NB4 (cell line): ENCODE results near the gene ZDHHC16.

Experiments used
- DNase-seq: peaks from one replicate; pipeline ENCODE4 v3.0.0; 2010; ENCODE audit warnings: low read depth
- H3K4me3 ChIP-seq: one replicate; pipeline ENCODE4 v1.5.1; 2011; ENCODE audit warnings: mild to moderate bottlenecking, low read depth, low read length, moderate library complexity
- CTCF ChIP-seq: IDR thresholded peaks from one replicate; pipeline ENCODE4 v1.5.1; 2012; ENCODE audit warnings: low read depth, low read length
- MAX ChIP-seq: IDR thresholded peaks from 2 replicates; pipeline ENCODE4 v1.6.1; 2011; ENCODE audit warnings: low read depth, low read length
- MYC ChIP-seq: IDR thresholded peaks from 2 replicates; pipeline ENCODE4 v1.6.1; 2011; ENCODE audit warnings: low read depth, low read length
- POLR2A ChIP-seq: IDR thresholded peaks from 2 replicates; pipeline ENCODE4 v1.6.1; 2011; ENCODE audit warnings: mild to moderate bottlenecking; ENCODE audit not compliant: insufficient read length; ENCODE audit errors: extremely low read depth

The ZDHHC16 gene

GRCh38 chr10:97445722-97446639, at the start of gene ZDHHC16, which contains the start of gene EXOSC1:
Gene ZDHHC16 (plus strand): TSS chr10:97446175. CDS start chr10:97451676, 5,501 bp downstream.
Gene EXOSC1 (minus strand): TSS chr10:97446006. CDS start chr10:97445985, 21 bp downstream.
- DNase-seq: peak; percentile 98
- H3K4me3 ChIP-seq: peak within 1 kb of the TSS; percentile 91
- TF ChIP-seq POLR2A: peak; percentile 83
- TF ChIP-seq MAX: peak; percentile 99
- peak; percentile 88 for TF ChIP-seq MYC
- no peak for TF ChIP-seq CTCF

- H3K4me3 ChIP-seq: peak overlapping the region; percentile 82
- peak; percentile 84 for DNase-seq
- TF ChIP-seq MYC (peak; percentile 18; the same call in 1 of the 2 replicates), CTCF (no peak), POLR2A (no peak), MAX (peak; percentile 24; the same call in 1 of the 2 replicates)
Observed at GRCh38 chr10:97399843-97400545, 46.0 kb upstream of the ZDHHC16 start.

- DNase-seq: peak; percentile 98
- H3K4me3 ChIP-seq: peak within 1 kb of the TSS; percentile 82
Observed at GRCh38 chr10:97400665-97401454, 45.1 kb upstream of the ZDHHC16 start, which contains the start of gene RRP12. Gene RRP12 (minus strand): TSS chr10:97401340. CDS start chr10:97401231, 109 bp downstream.

GRCh38 chr10:97401455-97401919, 44.5 kb upstream of the ZDHHC16 start:
- H3K4me3 ChIP-seq: peak overlapping the region; percentile 82
- no peak for TF ChIP-seq MAX
- TF ChIP-seq MYC: no peak
- no peak for TF ChIP-seq CTCF
- no peak for TF ChIP-seq POLR2A

More at GRCh38 chr10:97400665-97401454, 45.1 kb upstream of the ZDHHC16 start, which contains the start of gene RRP12:
- TF ChIP-seq POLR2A (peak; percentile 56), MAX (peak; percentile 100), MYC (peak; percentile 98), CTCF (no peak)

GRCh38 chr10:97404044-97404443, 41.9 kb upstream of the ZDHHC16 start:
- no peak for TF ChIP-seq MAX
- no peak for TF ChIP-seq CTCF
- TF ChIP-seq MYC: no peak
- TF ChIP-seq POLR2A: no peak
- no peak for DNase-seq
- H3K4me3 ChIP-seq: no peak overlapping the region

More at GRCh38 chr10:97401455-97401919, 44.5 kb upstream of the ZDHHC16 start:
- DNase-seq: no peak
